ENCODE results near the gene CDKN3.
A peak's percentile ranks its signal among the peaks of the same experiment; 100 is the strongest.

The CDKN3 gene

GRCh38 chr14:54396493-54397335 is at the start of gene CDKN3:
CDKN3 (plus strand) TSS chr14:54397007; CDS start chr14:54397069, 62 bp downstream.
- peak; percentile 93 to 95 for DNase-seq (ENCODE audit: low read depth in 2 of 2)

- no peak for DNase-seq (ENCODE audit: low read depth in 2 of 2)
Measured at GRCh38 chr14:54347044-54347443, 49.8 kb upstream of the CDKN3 start.

- DNase-seq (ENCODE audit: low read depth in 2 of 2) = no peak
Measured at GRCh38 chr14:54348001-54348611, 48.7 kb upstream of the CDKN3 start.

- no peak for DNase-seq (ENCODE audit: low read depth in 2 of 2)
Measured at GRCh38 chr14:54348923-54349620, 47.7 kb upstream of the CDKN3 start.

GRCh38 chr14:54349713-54350112 is 47.1 kb upstream of the CDKN3 start:
- no peak for DNase-seq (ENCODE audit: low read depth in 2 of 2)

- no peak for DNase-seq (ENCODE audit: low read depth in 2 of 2)
Measured at GRCh38 chr14:54350203-54350602, 46.6 kb upstream of the CDKN3 start.

- no peak for DNase-seq (ENCODE audit: low read depth in 2 of 2)
Measured at GRCh38 chr14:54353266-54353665, 43.5 kb upstream of the CDKN3 start.

- DNase-seq (ENCODE audit: low read depth in 2 of 2) = no peak
Measured at GRCh38 chr14:54353694-54354093, 43.1 kb upstream of the CDKN3 start.

GRCh38 chr14:54354096-54354495 is 42.7 kb upstream of the CDKN3 start:
- DNase-seq (ENCODE audit: low read depth in 2 of 2) = no peak

- DNase-seq (ENCODE audit: low read depth in 2 of 2) = no peak
Measured at GRCh38 chr14:54354968-54355641, 41.7 kb upstream of the CDKN3 start.

GRCh38 chr14:54355698-54356097 is 41.1 kb upstream of the CDKN3 start:
- DNase-seq (ENCODE audit: low read depth in 2 of 2) = no peak

GRCh38 chr14:54356172-54356571 is 40.6 kb upstream of the CDKN3 start:
- DNase-seq (ENCODE audit: low read depth in 2 of 2) = no peak

- DNase-seq (ENCODE audit: low read depth in 2 of 2) = no peak
Measured at GRCh38 chr14:54360667-54361066, 36.1 kb upstream of the CDKN3 start.

- DNase-seq (ENCODE audit: low read depth in 2 of 2) = no peak
Measured at GRCh38 chr14:54362089-54362504, 34.7 kb upstream of the CDKN3 start.

- no peak for DNase-seq (ENCODE audit: low read depth in 2 of 2)
Measured at GRCh38 chr14:54362759-54363437, 33.9 kb upstream of the CDKN3 start.

- DNase-seq (ENCODE audit: low read depth in 2 of 2) = no peak
Measured at GRCh38 chr14:54364555-54365415, 32.0 kb upstream of the CDKN3 start.

- no peak for DNase-seq (ENCODE audit: low read depth in 2 of 2)
Measured at GRCh38 chr14:54366736-54367735, 29.8 kb upstream of the CDKN3 start.

GRCh38 chr14:54368291-54368690 is 28.5 kb upstream of the CDKN3 start:
- no peak for DNase-seq (ENCODE audit: low read depth in 2 of 2)

- no peak for DNase-seq (ENCODE audit: low read depth in 2 of 2)
Measured at GRCh38 chr14:54369343-54369742, 27.5 kb upstream of the CDKN3 start.

Measured in stimulated activated CD8-positive, alpha-beta memory T cell treated with anti-CD3 and anti-CD28 coated beads, Interleukin-15, amount 100 ng/mL, for 4 hours (primary cell).